Measurements from ENCODE around the gene RNF207.

Gene RNF207

GRCh38 chr1:6205849-6206519, at the start of gene RNF207:
Gene RNF207, plus strand, starts transcription at chr1:6206119. Its CDS starts 417 bp downstream, at chr1:6206536.
- no peak for DNase-seq

- no peak for DNase-seq
Observed at GRCh38 chr1:6157132-6157527, 48.8 kb upstream of the RNF207 start.

- DNase-seq: peak; percentile 93
Observed at GRCh38 chr1:6157528-6158174, 48.3 kb upstream of the RNF207 start.

- no peak for DNase-seq
Observed at GRCh38 chr1:6158181-6158580, 47.7 kb upstream of the RNF207 start.

- no peak for DNase-seq
Observed at GRCh38 chr1:6162341-6162740, 43.6 kb upstream of the RNF207 start.

GRCh38 chr1:6162773-6163172, 43.1 kb upstream of the RNF207 start:
- peak; percentile 76 for DNase-seq

- DNase-seq: peak; percentile 67
Observed at GRCh38 chr1:6163191-6163972, 42.5 kb upstream of the RNF207 start.

- DNase-seq: no peak
Observed at GRCh38 chr1:6163973-6164617, 41.8 kb upstream of the RNF207 start.

- DNase-seq: no peak
Observed at GRCh38 chr1:6165027-6165426, 40.9 kb upstream of the RNF207 start.

- no peak for DNase-seq
Observed at GRCh38 chr1:6165441-6165985, 40.4 kb upstream of the RNF207 start.

- no peak for DNase-seq
Observed at GRCh38 chr1:6166221-6166620, 39.7 kb upstream of the RNF207 start.

- DNase-seq: no peak
Observed at GRCh38 chr1:6166655-6167390, 39.1 kb upstream of the RNF207 start.

- no peak for DNase-seq
Observed at GRCh38 chr1:6167391-6168303, 38.3 kb upstream of the RNF207 start.

- no peak for DNase-seq
Observed at GRCh38 chr1:6168947-6169586, 36.9 kb upstream of the RNF207 start.

GRCh38 chr1:6170116-6170741, 35.7 kb upstream of the RNF207 start:
- DNase-seq: no peak

GRCh38 chr1:6170742-6171201, 35.1 kb upstream of the RNF207 start:
- DNase-seq: no peak

- DNase-seq: no peak
Observed at GRCh38 chr1:6171548-6172124, 34.3 kb upstream of the RNF207 start.

GRCh38 chr1:6172549-6172948, 33.4 kb upstream of the RNF207 start:
- DNase-seq: no peak

- DNase-seq: no peak
Observed at GRCh38 chr1:6174621-6175410, 31.1 kb upstream of the RNF207 start.

Measured in COR-L47 (cell line).